Measurements from ENCODE around the gene TNFRSF1A. TPM values are rescaled to one million over a fixed set of nuclear protein-coding genes. Genes with fewer than 3 reads are reported as not detected.
"Not testable (repeated sequence)": the region's sequence is repeated elsewhere in the genome, so short reads cannot be mapped to it uniquely, and the experiment has no call there.

Gene TNFRSF1A
- total RNA-seq, 1 experiment from 2014 or later: 91.5 TPM

- intact Hi-C loops (cut with micrococcal nuclease; ENCODE audit: unreplicated experiment): no loop called here
- Histone ChIP-seq H3K27ac (ENCODE audit: low read depth, low read length, poor library complexity, severe bottlenecking) (no peak overlapping the region), H3K9me3 (ENCODE audit: low read depth, low read length, poor library complexity, severe bottlenecking) (no peaks in the 10 kb centered on the region), H3K36me3 (ENCODE audit: insufficient read depth, low read length, poor library complexity, severe bottlenecking) (no peaks in the 10 kb centered on the region), H3K4me1 (ENCODE audit: insufficient read depth, low read length, poor library complexity, severe bottlenecking) (peaks cover 8% of the 10 kb centered on the region), H3K4me3 (ENCODE audit: low read depth, low read length, poor library complexity, severe bottlenecking) (no peak overlapping the region), H3K27me3 (replicated peaks; ENCODE audit: insufficient read depth, low read depth, low read length, poor library complexity) (no peaks in the 10 kb centered on the region)
- ChIA-PET POLR2A (ENCODE audit: low non-redundant PET) (interaction anchor here (0.6 to 0.7 kb wide), 3 partner anchors 9 to 189 kb away, joined by 3 to 5 read pairs (median 3); partner anchors contain the start of gene GAPDH), CTCF (interaction anchor here (0.6 kb wide), 1 partner anchor 17 kb away, joined by 4 read pairs; no protein-coding TSS in a partner anchor)
- BruUV-seq (replicated peaks): no TSS peak
- no peak for DNase-seq (ENCODE audit: low spot score)
- TF ChIP-seq EZH2 (IDR thresholded peaks at IDR 0.05; ENCODE audit: borderline replicate concordance, low read depth, low read length, poor library complexity, severe bottlenecking) (no peak), CTCF (conservative IDR thresholded peaks at IDR 0.05; ENCODE audit: low read depth, low read length) (no peak)
These were observed 3.6 kb upstream of the TNFRSF1A start for GRCh38 chr12:6345319-6346091.

DNA sequence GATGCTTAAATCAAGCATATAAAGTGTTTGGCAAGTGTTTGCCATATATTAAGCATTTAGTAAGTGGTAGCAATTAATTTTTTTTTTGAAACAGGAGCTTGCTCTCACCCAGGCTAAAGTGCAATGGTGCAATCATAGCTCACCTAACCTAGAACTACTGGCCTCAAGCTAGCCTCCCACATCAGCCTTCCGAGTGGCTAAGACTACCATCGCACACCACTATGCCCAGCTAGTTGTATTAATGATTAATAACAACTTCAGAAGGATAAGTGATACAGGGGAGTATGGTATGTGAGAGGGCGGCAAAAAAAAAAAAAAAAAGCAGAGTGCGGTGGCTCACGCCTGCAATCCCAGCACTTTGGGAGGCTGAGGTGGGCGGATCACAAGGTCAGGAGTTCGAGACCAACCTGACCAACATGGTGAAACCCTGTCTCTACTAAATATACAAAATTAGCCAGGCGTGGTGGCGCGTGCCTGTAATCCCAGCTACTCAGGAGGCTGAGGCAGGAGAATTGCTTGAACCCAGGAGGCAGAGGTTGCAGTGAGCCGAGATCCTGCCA, 2.3 kb upstream of the TNFRSF1A start:
- DNase-seq (ENCODE audit: low spot score); H3K27me3 ChIP-seq (replicated peaks; ENCODE audit: insufficient read depth, low read depth, low read length, poor library complexity); POLR2A ChIA-PET (ENCODE audit: low non-redundant PET); H3K9me3 ChIP-seq (ENCODE audit: low read depth, low read length, poor library complexity, severe bottlenecking); BruUV-seq (replicated peaks); H3K36me3 ChIP-seq (ENCODE audit: insufficient read depth, low read length, poor library complexity, severe bottlenecking); intact Hi-C loops (cut with micrococcal nuclease; ENCODE audit: unreplicated experiment); H3K27ac ChIP-seq (ENCODE audit: low read depth, low read length, poor library complexity, severe bottlenecking); CTCF ChIA-PET; H3K4me3 ChIP-seq (ENCODE audit: low read depth, low read length, poor library complexity, severe bottlenecking): not testable (repeated sequence)
- H3K4me1 ChIP-seq (ENCODE audit: insufficient read depth, low read length, poor library complexity, severe bottlenecking): peaks cover 18% of the 10 kb centered on the region

DNA sequence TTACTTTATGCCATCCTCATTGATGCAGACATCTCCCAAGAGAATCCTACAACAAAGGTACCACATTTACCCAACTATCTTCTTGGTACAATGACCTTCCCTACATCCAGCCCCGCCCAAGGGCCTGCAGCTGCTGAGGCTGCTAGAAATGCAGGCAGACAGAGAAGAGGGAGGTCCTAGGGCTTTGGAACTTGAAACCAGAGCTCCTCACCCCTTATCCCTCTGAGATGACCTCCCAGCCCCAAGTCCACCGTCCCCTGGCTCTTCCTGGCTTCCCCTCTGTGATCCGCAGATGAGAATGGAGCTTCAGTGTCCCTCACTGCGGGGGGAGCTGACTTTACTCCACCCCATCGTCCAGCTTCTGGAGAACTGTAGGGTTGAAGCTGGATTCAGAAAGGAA, 1.6 kb upstream of the TNFRSF1A start:
- Histone ChIP-seq H3K27me3 (replicated peaks; ENCODE audit: insufficient read depth, low read depth, low read length, poor library complexity) (no peaks in the 10 kb centered on the region), H3K27ac (ENCODE audit: low read depth, low read length, poor library complexity, severe bottlenecking) (no peak overlapping the region), H3K4me3 (ENCODE audit: low read depth, low read length, poor library complexity, severe bottlenecking) (no peak overlapping the region), H3K4me1 (ENCODE audit: insufficient read depth, low read length, poor library complexity, severe bottlenecking) (peaks cover 25% of the 10 kb centered on the region), H3K36me3 (ENCODE audit: insufficient read depth, low read length, poor library complexity, severe bottlenecking) (no peaks in the 10 kb centered on the region), H3K9me3 (ENCODE audit: low read depth, low read length, poor library complexity, severe bottlenecking) (no peaks in the 10 kb centered on the region)
- POLR2A ChIA-PET (ENCODE audit: low non-redundant PET): no interaction called here
- CTCF ChIA-PET: no interaction called here
- DNase-seq (ENCODE audit: low spot score): no peak
- intact Hi-C loops (cut with micrococcal nuclease; ENCODE audit: unreplicated experiment): no loop called here
- no TSS peak for BruUV-seq (replicated peaks)
- no peak for TF ChIP-seq EZH2 (IDR thresholded peaks at IDR 0.05; ENCODE audit: borderline replicate concordance, low read depth, low read length, poor library complexity, severe bottlenecking)
- no peak for TF ChIP-seq CTCF (conservative IDR thresholded peaks at IDR 0.05; ENCODE audit: low read depth, low read length)
